Spleen (tissue), 7 donors: ENCODE results near the gene AHCTF1.
"Not testable (repeated sequence)": the region's sequence is repeated elsewhere in the genome, so short reads cannot be mapped to it uniquely, and the experiment has no call there.

Experiments used
- CTCF ChIP-seq, 11 experiments: fragments of 200-600 bp in 7 of 11; fragments of 450-650 bp in 4 of 11; sonication (generic) in 4 of 11; IDR thresholded peaks in 8 of 11; conservative IDR thresholded peaks in 3 of 11; 1 replicate in 7 of 11; 2 replicates in 4 of 11; pipeline versions ENCODE4 v1.4.0 to v1.8.0; 2016 to 2021; ENCODE audit warnings: antibody characterized with exemption in 11 of 11, inconsistent platforms in 4 of 11, mild to moderate bottlenecking in 1 of 11
- POLR2A ChIP-seq, 3 donors: fragments of 450-650 bp; IDR thresholded peaks; one replicate each; pipeline ENCODE4 v1.5.1; 2017; ENCODE audit warnings: antibody characterized with exemption in 3 of 3, mild to moderate bottlenecking in 1 of 3
- donor health status: DM: no; HTN: no; CAD: no; lungs with moderate emphysema.
- donor health status: DM: no; HTN: no; CAD: no.
- donor health status: DM: no; HTN: no; CAD: no.

- TF ChIP-seq CTCF (IDR thresholded peaks at IDR 0.05 in 8 of 11, conservative IDR thresholded peaks at IDR 0.05 in 3 of 11); POLR2A (IDR thresholded peaks at IDR 0.05): not testable (repeated sequence)
Observed at GRCh38 chr1:246813325-246813724, 118.4 kb downstream of the AHCTF1 start.
